Stimulated activated CD4-positive, alpha-beta T cell treated with anti-CD3 and anti-CD28 coated beads, TNF-alpha, amount 100 ng/mL, for 48 hours (primary cell): ENCODE measurements around the gene VASH1.

ENCODE experiments used
- DNase-seq, 3 donors: peaks; one replicate each; pipeline ENCODE4 v3.0.0-alpha.2; 2020; ENCODE audit warnings: low read depth in 3 of 3

The VASH1 gene

DNA sequence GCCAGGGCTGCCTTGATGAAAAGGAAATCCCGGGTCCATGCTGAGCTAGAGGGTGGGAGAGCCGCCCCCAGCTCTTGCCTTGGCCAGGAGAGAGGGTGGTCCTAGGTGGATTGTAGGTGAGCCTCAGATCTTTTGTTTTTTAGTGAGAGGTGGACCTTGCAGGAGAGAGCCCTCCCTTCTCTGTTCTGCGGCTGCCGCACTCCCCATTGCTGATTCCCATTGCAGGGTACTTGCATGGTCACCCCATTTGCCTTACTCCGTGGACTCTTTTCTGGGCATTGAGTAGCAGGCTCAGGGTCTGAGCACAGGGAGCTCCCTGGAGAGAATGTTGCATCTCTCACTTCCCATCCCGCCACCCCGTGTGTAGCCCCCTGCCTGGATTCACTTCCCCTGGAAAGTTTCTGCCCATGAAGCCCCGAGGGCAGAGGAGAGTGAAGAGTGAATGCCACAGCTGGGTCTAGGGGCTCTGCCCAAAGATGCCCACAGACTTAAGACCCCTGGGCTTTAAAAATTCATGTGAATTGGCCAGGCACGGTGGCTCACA lies 10.2 kb downstream of the VASH1 start:
- no peak for DNase-seq

DNA sequence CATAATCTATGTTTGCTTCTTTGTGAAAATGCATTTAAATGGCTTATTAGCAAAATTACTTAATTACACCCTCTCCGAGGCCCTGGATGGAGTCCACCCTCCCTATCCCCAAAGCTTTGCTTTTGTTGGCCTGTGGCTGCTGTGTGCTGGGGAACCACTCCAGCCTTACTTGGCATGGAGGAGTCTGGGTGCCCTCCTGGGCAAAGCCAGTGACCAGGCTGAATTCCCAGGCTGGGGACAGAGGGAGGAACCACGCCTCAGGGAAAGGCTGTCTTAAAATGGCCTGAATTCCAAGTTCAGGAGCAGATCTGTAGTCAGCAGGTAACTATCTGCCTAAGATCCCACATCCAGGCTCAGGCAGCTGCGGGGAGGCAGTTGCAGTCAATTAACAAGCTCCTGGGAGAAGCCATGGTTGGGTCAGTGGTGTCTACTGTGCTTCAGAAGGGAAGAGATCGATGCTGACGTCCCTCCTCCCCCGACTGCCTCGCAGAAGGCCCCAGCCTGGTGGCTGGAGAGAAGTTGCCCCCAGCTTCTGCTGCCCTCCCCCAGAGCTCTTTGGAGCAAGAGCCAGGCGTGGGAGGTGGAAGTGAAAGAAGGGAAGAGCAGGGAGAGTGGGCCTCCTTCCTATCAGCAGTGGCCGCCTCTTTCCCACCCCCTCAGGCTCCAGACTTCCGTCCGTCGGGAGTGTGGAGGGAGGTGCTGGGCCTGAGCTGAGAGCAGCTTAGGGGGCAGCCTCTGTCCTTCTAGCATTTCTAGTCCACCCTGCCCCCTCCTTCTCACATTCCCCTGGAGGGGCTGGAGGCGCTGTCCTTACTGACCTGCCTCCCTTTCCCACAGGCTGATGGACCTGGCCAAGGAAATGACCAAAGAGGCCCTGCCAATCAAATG lies 11.3 kb downstream of the VASH1 start:
- no peak for DNase-seq

DNA sequence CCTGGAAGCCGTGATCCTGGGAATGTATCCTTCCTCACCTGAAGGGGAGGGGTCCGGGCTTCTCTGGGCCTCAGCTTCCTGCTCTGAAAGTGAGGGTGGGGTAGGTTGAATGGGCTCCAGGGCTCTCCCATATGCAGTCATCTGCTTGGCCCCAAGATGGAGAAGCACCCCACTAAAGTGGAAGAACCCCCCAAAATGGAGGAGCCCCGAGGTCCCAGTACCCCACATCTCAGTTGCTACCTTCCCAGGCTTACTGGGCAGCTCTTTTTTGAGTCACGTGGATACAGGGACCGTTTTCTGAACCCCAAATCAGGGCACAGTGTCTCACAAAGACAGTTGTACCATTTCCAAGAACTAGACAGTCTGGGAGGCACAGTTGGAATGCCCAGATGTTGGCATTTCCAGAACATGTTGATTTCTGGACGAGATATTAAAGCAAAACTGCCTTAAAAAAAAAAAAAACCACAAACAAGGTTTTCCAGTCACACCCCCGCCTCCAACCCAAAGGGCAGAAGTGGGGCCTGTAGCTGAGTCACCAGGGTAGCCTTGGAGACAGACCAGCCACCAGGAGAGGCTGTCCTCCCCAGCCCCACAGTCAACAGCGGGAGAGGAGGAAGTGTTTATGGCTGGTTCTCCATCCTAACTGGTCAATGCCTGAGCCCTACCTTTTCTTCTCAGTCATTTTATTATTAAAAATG lies 12.1 kb downstream of the VASH1 start:
- no peak for DNase-seq

DNA sequence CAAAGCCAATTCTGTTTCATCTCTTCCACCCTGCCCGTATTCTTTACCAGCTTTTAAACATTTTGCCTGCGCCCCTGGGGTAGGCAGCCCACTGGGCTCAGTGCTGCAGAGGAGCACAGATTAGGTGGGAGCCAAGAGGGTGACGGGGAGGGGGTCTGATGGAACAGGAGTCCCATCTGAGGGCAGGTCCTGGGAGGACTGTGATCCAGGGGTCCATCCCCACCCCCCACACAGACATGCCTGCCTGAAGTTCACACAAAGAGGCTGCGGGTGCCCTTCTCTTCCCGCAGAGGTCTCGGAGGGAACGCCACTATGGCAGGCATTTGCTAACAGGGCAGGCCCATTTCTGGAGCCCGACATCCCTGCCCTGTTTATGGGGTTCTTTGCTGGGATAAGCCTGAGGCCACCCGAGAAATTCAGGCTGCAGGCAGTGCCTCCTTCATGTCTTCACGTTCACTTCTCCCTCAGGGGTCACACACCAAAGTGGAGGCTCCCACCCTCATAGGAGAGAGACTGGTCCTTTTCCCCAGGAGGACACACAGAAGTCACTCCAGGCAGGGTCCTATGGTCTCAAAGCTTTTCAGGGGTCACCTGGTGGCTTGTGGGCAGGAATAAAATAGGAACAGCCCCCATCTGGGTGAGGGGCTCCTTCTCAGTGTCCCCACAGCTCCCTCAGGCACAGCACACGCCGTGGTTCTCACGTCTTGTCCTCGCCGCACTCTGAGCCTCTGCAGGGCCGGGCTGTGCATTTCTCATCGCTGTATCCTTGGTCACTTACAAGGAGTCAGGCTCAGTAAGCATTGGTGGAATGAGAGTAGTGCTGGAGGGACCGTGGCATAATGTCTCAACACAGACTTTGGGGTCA lies 12.9 kb downstream of the VASH1 start:
- DNase-seq, result no peak

DNA sequence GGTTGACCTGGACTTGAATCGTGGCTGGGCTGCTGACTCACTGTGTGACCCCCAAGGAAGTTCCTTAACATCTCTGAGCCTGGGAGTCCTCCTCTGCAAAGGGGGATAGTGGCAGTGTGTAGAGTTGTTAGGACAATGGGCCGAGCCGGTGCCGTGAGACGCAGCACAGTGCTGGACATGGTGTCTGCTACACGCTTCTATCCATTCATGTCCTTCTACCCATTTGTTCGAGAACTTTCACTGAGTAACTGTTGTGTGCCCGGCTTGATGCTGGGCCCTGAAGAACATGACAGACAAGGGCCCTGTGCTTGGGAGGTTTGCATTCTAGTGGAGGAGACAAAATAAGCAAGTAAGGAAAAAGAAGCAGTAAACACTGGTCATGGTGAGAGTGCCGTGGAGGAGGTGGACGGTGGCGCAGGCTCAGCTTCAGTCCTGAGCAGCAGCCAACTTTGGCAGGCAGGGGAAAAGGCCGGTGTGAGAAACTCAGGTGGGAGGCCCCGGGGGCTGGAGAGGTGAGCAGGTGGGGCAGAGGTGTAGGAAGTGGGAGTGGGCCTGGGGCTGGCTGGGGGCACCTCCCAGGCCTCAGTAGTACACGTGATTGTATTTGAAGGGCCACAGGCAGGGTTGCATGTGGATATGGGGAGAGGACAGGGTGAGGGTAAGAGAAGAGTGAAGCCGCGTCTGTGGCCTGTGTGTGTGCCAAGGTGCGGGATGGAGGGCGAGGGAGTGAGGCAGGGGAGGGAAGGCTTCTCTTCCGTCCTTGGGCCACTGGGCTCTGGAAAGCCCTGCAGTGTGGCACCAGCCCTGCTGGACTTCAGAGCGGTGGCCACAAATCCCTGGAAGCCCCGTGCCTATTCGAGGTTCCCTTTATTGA lies 13.8 kb downstream of the VASH1 start:
- no peak for DNase-seq

DNA sequence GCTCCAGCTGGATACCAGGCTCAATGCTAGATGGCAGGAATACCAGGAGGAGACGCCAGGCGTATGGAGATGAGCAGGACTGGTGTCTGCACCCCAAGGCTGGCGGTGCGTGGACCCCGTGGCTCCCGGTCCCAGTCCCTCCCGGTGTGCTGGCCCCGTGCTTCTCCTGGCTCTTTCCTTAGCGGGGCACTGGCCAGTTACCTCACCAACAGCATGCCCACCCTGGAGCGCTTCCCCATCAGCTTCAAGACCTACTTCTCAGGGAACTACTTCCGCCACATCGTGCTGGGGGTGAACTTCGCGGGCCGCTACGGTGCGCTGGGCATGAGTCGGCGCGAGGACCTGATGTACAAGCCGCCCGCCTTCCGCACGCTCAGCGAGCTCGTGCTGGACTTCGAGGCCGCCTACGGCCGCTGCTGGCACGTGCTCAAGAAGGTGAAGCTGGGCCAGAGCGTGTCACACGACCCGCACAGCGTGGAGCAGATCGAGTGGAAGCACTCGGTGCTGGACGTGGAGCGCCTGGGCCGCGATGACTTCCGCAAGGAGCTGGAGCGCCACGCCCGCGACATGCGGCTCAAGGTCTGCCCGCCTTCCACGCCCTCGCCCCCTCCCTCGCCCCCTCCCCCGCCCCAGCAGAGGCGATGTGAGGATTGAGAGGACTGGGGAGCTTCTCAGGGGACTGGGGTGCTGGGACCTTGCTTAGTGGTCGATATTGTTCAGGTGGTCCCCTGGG lies 14.6 kb downstream of the VASH1 start:
- no peak for DNase-seq

DNA sequence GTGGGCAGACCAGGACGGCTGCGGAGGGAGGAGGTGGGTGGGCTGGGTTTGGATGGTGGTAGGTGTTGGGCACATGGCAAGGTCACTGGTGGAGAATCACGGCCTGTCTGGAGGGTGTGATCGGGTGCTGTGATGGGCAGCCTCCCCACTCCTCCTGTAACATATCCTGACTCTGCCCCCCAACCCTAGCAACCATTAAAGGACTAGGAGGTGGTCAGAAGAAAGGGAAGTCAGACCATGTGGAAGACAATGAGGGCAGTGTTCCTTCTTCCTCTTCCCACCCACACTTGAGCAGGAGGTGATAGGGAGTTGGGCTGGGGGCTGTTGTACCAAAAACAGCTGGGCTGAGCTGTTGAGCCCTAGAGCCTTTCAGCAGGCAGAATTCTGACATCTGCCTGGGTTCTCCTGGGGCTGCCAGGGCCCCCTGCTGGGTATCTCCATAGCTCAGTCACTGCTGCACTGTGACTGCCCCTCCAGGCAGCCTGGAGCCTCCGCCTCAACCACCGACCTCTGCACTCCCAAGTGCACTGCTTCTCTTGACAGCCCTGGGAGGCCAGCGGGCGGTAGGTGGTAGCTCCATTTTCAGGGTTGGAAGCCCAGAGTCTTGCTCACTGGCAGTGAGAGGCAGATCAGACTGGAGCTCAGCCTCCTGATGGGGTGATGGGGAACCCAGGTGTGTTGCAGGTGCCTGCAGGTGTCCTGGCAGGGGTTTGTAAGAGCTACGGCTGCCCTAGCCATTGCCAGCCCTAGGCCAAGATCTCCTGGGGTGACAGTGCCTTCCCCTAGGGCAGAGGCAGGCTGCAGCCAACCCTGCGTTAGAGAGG lies 15.4 kb downstream of the VASH1 start:
- no peak for DNase-seq

DNA sequence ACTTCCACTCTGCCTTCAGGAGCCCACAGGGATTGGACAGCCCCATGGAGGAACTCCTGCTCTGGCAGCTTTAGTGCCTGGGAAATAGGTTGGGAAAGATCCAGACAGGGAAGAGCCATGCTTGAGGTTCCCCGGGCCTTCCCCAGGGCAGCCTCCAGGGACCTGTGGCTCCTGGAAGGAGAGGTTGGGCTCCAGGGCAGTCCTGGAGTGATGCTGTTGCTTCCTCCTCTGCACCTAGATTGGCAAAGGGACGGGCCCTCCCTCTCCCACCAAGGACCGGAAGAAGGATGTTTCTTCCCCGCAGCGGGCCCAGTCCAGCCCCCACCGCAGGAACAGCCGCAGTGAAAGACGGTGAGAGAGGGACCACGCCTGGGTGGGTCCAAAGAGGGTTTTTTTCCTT lies 16.5 kb downstream of the VASH1 start:
- no peak for DNase-seq

DNA sequence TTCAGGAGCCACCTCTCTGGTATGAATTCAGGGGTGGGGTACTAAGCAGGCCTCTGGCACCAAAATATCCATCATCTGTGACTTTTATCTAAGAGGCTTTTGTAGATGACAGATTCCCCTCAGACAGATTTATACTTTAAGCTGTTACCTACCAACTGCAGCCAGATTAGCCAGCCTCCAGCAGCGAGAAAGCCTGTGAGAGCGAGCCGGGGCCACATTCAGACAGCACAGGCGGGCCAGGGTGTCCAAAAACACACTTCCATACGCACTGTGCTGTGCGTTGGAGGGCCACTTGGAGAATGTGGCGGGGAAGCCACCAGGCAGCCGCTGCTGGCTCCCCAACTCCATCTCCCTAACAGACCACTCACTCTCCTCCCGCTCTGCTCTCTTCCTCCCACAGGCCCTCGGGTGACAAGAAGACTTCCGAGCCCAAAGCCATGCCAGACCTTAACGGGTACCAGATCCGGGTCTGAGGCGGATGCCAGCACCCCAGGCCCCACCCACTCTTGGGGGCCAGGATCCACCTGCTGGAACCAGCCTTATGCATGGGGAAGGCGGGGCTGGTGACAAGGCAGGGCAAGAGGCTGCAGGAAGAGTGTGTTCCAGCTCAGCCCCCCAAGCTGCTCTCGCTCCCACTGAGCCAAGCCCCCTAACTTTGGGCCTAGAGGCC lies 17.4 kb downstream of the VASH1 start:
- DNase-seq, result no peak

DNA sequence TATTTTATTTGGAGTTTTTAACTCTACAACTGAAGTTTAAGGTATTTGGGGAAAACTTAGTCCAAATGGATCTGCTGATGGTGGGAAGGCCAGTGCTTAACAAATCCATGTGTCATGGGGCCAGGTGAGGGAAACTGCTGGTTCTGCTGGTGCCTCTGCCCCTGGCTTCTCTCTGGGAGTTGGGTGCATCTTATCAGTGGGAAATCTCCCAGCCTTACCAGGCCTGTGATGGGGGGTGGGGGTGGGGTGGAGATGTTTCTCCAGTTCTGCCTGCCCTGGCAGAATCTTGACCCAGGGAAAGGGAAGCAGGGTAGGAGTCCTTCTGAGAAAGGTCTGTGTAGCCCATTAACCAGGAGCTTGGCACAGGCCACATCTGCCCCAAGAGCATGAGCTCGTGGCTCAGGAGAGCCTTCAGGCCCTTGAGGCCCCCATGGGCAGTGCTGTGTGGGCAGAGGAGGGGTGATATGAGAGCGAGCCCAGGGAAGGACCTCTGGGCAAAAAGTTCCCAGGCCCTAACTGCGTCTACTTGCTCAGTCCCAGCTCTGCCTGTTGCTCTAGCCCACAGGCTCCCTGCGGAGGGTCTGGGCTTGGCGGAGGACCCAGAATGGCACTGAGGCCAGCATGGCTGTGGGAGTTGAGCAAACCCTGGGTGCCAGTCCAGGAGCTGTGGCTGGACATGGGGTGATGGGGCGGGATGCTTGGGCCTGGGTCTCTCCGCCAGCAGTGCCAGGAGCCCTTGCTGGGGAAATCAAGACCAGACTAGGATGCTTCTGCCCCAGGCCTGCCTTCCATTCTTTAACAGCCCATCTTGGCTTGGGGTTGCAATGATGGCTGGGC lies 18.2 kb downstream of the VASH1 start:
- DNase-seq, result no peak

DNA sequence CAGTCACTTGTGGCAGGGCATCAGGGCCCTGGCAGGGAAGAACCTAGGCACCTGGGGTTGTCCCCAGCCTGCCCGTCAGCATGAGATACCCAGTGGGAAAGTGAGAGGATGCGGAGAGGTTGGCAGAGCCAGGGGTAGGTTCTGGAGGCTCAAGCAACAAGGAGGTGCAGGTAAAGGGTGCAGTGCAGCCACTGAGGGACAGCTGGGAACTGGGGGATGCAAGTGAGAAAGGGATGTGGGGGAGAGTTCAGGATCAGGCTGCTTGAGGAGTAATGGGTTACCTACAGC lies 18.7 kb downstream of the VASH1 start:
- DNase-seq, result no peak

DNA sequence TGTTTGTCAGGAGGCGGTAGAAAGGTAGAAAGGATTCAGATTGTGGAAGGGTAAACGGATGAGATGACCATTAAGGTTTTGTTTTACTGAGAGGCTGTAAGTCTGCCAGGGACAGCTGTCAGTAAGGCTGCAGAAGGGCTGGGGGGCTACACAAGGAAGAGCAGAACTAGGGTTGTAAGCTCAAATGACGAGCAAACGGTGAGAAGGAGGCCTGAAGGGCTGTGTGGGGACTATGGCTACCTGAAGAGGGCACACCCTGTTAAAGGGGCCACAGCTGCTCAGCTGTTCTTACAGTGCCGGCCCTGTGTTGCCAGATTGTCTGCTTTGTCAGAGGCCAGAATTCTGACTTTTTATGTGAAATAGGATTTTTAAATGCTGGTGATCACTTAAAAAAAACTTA lies 19.1 kb downstream of the VASH1 start:
- no peak for DNase-seq

DNA sequence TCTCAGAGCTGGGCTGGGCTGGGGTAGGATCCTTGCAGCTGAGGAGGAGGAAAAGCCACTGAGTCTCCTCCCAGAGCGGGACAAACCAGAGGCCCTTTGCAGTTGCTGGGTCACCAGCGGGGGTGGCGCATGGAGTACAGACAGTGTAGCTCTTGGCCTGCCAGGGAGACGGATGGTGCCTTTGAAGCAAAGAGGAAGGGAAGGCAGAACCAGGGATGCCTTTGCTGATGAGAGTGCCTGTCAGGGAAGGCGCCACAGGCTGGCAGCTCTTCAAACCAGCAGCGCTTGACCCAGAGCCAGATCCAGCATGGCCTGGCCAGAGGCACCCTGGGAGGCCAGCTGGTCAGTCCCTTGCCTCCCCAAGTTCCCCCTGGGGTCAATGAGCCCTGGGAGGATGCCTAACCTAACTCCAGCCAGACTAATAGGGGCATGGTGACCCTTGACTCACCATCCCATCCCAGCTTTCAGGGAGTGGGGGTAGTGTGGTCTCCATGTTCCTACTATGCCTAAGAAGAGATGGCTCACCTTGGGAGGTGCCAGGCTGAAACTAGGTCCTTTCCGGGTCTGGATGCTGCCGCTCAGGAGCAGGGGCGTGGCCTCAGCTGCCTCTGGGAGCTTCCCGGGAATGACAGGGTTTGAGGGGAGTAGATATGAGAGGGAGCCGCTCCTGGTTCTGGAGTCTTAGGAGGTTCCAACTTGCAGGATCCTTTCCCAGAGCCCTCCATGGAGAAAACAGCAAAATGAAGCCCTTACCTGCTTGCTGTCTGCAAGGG lies 19.8 kb downstream of the VASH1 start:
- no peak for DNase-seq

DNA sequence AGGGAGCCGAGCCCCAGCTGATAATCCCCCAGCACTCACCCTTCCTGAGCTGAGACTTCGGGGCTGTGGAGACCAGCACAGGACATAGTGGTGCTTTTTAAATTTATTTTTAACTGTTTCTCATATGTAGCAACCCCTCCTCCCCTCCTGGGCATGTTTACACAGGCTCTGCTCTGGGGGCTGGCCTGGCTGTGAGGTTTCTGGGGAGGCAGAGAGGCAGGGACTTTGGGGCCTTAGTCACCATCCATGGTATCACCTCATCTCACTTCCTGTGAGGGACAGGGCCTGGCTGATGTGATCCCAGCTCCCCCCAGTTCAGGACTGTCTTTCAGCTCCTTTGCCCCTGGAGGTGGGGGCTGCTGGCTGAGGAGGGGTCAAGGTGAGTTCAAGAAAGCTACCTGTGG lies 20.4 kb downstream of the VASH1 start:
- DNase-seq, result no peak

DNA sequence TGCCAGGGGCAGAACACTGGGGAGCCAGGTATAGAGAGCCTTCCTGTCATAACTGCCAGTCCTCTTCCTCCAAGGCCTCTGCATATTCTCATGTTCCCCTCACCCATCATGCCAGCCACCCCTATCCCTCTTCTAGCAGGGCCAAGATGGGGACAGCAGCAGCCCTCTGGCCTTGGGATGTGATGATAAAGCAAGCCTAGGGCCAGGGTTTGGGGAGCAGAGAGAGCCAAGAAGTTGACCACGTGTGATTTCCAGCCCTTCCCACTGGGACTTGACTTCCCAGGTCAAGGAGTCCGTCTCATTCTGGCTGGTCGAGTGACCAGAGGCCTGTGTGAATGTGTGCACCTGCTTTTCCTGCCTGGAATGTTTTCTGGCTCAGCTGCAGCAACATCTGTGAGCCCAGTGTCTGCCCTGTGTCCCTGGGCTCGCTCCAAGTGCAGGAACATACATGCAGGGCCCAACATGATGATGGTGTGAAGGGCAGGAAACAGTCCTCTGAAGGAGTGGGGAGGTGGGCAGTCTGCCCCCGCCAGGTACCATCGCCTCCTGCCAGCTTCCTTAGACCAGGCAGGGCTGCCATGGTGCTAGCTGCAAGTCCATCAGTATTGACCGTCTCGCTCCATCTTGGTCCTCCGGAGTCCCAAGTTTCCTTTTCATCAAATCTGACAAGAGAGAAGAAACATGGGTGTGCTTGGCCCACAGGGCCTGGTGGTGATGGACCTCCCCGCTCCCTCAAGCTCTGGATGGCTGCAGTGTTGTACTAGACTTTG lies 21.0 kb downstream of the VASH1 start:
- no peak for DNase-seq

DNA sequence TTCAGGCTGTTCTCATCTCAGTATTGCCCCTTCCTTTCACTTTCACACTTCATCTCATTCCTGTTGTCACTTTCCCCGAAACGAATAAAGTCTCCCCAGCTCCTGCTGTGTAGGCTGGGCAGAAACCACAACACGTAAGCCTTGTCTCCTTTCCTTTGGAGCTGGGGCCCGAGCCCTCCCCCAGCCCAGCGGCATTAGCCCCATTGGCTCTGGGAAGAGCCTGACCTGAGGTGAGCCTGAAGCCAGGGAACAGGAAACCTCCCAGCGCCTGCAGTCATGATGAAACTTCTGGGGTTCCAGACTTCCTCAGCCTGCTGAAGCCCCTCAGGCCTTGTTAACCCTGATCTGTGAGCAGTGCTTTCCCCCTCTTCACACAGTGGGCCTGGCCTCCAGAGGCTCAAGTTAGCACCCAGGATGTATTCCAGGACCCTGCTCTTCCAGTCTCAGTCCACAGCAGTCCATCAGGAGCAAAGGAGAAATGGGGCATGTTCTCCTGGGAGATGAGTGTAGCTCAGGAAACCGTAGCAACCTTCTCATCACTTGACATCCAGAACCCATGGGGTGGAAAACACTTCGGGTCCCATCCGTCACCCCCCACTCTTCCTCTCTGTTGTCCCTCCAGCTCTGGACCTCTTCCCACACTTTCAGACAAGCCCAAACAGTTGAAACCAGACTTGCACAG lies 21.8 kb downstream of the VASH1 start:
- no peak for DNase-seq
